Immature natural killer cell (primary cell): Measurements from ENCODE around the gene GPR45. TPM values are rescaled to one million over a fixed set of nuclear protein-coding genes. Genes with fewer than 3 reads are reported as not detected.
"Not testable (repeated sequence)": the region's sequence is repeated elsewhere in the genome, so short reads cannot be mapped to it uniquely, and the experiment has no call there.

ENCODE experiments used
- DNase-seq, 3 donors: peaks; one replicate each; pipeline ENCODE4 v3.0.0; 2022; ENCODE audit warnings: mixed read lengths in 1 of 3
- H3K27ac Mint-ChIP-seq, 6 donors: one replicate each; pipeline ENCODE4 v1.8.0; 2020; ENCODE audit warnings: mixed read lengths in 6 of 6, mild to moderate bottlenecking in 5 of 6, inconsistent platforms in 4 of 6, moderate library complexity in 3 of 6
- H3K27me3 Mint-ChIP-seq, 3 donors: one replicate each; pipeline ENCODE4 v1.8.0; 2020 to 2021; ENCODE audit warnings: low read depth in 3 of 3, mild to moderate bottlenecking in 3 of 3, mixed read lengths in 3 of 3, moderate library complexity in 3 of 3, inconsistent platforms in 1 of 3
- H3K36me3 Mint-ChIP-seq, 3 donors: one replicate each; pipeline ENCODE4 v1.8.0; 2020; ENCODE audit warnings: mixed read lengths in 3 of 3, inconsistent platforms in 2 of 3, mild to moderate bottlenecking in 2 of 3
- H3K4me1 Mint-ChIP-seq, 2 donors: one replicate each; pipeline ENCODE4 v1.8.0; 2020; ENCODE audit warnings: inconsistent platforms in 2 of 2, mild to moderate bottlenecking in 2 of 2, mixed read lengths in 2 of 2, moderate library complexity in 1 of 2
- H3K4me3 Mint-ChIP-seq, 5 donors: one replicate each; pipeline ENCODE4 v1.8.0; 2020; ENCODE audit warnings: mild to moderate bottlenecking in 5 of 5, mixed read lengths in 5 of 5, inconsistent platforms in 3 of 5, moderate library complexity in 3 of 5
- H3K9me3 Mint-ChIP-seq, 6 donors: one replicate each; pipeline ENCODE4 v1.8.0; 2020; ENCODE audit warnings: mild to moderate bottlenecking in 6 of 6, mixed read lengths in 6 of 6, inconsistent platforms in 4 of 6, moderate library complexity in 3 of 6
- polyA plus RNA-seq, 3 donors: library from polyadenylated mRNA; unstranded; fragments of 300-500 nt; fragmentation: Illumina TruSeq; gene quantifications; one replicate each; pipeline ENCODE4 v1.2.3, GENCODE V29; 2021

GPR45 gene
- polyA plus RNA-seq, 3 donors from 2014 or later: not detected

DNA sequence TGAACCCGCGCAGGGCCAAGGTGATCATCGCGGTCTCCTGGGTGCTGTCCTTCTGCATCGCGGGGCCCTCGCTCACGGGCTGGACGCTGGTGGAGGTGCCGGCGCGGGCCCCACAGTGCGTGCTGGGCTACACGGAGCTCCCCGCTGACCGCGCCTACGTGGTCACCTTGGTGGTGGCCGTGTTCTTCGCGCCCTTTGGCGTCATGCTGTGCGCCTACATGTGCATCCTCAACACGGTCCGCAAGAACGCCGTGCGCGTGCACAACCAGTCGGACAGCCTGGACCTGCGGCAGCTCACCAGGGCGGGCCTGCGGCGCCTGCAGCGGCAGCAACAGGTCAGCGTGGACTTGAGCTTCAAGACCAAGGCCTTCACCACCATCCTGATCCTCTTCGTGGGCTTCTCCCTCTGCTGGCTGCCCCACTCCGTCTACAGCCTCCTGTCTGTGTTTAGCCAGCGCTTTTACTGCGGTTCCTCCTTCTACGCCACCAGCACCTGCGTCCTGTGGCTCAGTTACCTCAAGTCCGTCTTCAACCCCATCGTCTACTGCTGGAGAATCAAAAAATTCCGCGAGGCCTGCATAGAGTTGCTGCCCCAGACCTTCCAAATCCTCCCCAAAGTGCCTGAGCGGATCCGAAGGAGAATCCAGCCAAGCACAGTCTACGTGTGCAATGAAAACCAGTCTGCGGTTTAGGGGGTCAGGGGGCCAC, 897 bp downstream of the GPR45 start:
- H3K4me3 Mint-ChIP-seq: no peak overlapping the region
- H3K27ac Mint-ChIP-seq: no peak overlapping the region
- no peaks in the 10 kb centered on the region for H3K9me3 Mint-ChIP-seq
- no peaks in the 10 kb centered on the region for H3K27me3 Mint-ChIP-seq
- DNase-seq: no peak
- H3K4me1 Mint-ChIP-seq: no peaks in the 10 kb centered on the region
- H3K36me3 Mint-ChIP-seq: no peaks in the 10 kb centered on the region

DNA sequence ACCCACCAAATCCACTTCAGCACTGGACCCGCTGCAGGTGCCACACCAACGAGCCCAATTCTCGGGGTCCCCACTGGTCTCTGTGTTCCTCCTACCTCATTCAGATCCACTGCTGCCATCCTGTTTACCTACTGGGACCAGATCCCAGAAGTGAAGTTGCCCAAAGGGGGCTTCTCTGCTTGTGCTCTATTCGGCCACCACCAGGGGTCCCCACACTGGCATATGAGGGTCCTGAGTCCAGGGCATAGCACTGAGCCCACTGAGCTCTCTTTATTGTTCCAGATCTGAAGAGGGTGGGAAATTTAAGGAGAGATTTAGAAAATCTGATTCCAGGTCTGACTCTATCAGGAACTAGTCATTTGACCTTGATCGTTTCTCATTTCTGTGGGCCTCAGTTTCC, 2.4 kb downstream of the GPR45 start:
- Mint-ChIP-seq H3K27ac (no peak overlapping the region), H3K27me3 (no peaks in the 10 kb centered on the region), H3K4me3 (no peak overlapping the region), H3K4me1 (no peaks in the 10 kb centered on the region), H3K9me3 (no peaks in the 10 kb centered on the region), H3K36me3 (no peaks in the 10 kb centered on the region)
- no peak for DNase-seq

DNA sequence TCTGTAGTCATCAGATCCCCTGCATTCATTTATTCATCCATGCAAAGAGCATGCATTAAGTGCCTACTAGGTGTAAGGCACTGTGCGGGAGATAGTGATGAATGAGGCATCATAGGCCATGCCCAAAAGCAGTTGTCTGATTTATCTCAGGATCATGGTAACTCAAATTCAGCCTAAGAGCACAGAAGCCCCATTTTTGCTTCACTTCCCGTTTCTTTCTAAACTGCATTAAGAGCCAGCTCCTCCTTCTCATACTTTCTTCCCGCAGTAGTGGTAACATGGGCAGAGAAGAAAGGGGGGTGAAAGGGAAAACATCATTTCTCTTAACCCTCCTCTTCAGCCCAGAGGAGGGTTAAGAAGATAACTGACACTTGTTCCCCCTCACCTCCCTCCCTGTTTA, 2.9 kb downstream of the GPR45 start:
- no peaks in the 10 kb centered on the region for H3K9me3 Mint-ChIP-seq

DNA sequence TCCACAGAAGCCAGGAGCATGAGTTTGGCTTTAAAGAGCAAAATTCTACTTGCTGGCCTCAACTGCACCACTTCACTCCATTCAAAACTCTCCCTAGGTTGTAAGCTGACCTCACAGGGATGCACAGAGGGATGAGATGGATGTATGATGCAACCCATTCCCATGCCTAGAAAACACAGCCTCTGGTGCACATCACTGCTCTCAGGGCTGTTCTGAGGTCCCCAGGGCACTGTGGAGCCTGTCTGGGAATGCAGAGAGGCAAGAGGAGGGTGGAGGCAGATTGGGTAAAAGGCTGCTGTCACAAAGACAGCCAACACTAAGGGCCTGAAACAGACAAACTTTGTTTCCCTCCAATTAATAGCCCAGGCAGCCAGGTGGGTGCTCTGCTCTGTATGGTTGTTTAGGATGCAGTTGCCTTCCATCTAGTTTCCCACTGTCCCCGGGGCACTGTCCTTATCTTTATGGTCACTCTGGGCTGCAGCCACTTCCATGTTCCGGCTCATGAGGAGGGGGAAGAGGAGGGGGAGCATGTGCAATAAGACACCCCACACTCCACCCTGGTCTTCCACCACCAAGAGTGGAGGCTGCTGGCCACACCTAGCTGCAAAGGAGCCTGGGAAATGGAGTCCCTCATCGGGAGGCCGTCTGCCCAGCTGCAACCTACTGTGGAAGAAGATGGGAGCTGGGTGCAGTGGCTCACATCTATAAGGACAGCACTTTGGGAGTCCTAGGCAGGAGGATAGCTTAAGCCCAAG, 7.0 kb downstream of the GPR45 start:
- DNase-seq: no peak
- Mint-ChIP-seq H3K36me3 (no peaks in the 10 kb centered on the region), H3K9me3 (no peaks in the 10 kb centered on the region), H3K27ac (no peak overlapping the region), H3K4me3 (no peak overlapping the region), H3K4me1 (no peaks in the 10 kb centered on the region), H3K27me3 (no peaks in the 10 kb centered on the region)

More for the DNA sequence above, 2.9 kb downstream of the GPR45 start:
- Mint-ChIP-seq H3K36me3 (no peaks in the 10 kb centered on the region), H3K27ac (peak overlapping the region in 1 of 6 donors; percentile 7), H3K4me3 (no peak overlapping the region), H3K4me1 (no peaks in the 10 kb centered on the region), H3K27me3 (no peaks in the 10 kb centered on the region)
- DNase-seq: no peak

DNA sequence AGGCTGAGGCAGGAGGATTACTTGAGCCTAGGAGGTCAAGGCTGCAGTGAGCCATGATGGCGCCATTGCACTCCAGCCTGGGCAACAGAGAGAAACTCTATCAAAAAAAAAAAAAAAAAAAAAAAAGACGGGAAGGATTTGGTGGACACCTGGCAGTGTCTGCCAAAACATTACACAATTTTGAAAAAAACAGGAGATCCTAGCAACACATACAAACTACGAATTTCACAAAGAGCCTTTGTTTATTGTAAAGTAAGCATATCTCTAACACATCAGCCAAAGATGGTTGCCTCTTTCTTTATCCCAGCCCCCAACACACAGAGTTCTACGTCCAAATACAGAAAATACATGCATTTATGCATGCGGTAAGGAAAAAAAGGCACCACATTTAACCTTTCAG, 7.6 kb downstream of the GPR45 start:
- Mint-ChIP-seq H3K27me3 (no peaks in the 10 kb centered on the region), H3K4me1 (no peaks in the 10 kb centered on the region), H3K9me3 (no peaks in the 10 kb centered on the region), H3K36me3 (no peaks in the 10 kb centered on the region), H3K27ac (no peak overlapping the region), H3K4me3 (no peak overlapping the region)
- DNase-seq: no peak

DNA sequence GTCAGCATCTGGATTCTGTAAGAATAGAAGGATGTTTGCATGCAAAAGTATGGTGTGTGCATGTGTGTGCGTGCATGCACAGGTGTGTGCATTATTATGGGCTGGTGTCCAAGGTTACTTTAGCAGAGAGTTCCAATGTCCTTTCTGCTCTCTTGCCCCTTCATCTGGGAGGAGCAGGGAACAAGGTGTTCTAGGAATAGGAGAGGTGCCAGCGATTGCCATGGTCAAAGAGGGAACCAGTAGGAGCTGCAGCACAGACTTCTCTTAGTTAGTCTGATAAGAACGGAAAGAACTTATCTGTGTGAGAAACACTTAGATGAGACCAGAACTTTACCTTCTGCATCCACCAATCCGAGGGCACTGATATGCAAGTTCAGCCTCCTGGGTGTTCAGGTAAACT, 8.3 kb downstream of the GPR45 start:
- H3K27ac Mint-ChIP-seq: no peak overlapping the region
- no peak overlapping the region for H3K4me3 Mint-ChIP-seq
- no peaks in the 10 kb centered on the region for H3K9me3 Mint-ChIP-seq
- no peaks in the 10 kb centered on the region for H3K27me3 Mint-ChIP-seq
- no peak for DNase-seq
- H3K36me3 Mint-ChIP-seq: no peaks in the 10 kb centered on the region
- no peaks in the 10 kb centered on the region for H3K4me1 Mint-ChIP-seq

DNA sequence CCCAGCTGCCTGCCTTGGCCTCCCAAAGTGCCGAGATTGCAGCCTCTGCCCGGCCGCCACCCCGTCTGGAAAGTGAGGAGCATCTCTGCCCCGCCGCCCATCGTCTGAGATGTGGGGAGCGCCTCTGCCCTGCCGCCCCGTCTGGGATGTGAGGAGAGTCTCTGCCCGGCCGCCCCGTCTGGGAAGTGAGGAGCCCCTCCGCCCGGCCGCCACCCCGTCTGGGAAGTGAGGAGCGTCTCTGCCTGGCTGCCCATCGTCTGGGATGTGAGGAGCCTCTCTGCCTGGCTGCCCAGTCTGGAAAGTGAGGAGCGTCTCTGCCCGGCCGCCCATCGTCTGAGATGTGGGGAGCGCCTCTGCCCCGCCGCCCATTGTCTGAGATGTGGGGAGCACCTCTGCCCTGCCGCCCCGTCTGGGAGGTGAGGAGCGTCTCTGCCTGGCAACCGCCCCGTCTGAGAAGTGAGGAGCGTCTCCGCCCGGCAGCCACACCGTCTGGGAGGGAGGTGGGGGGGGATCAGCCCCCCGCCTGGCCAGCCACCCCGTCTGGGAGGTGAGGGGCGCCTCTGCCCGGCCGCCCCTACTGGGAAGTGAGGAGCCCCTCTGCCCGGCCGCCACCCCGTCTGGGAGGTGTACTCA, 9.6 kb downstream of the GPR45 start:
- H3K9me3 Mint-ChIP-seq, H3K27me3 Mint-ChIP-seq, H3K4me3 Mint-ChIP-seq, H3K36me3 Mint-ChIP-seq, H3K4me1 Mint-ChIP-seq, H3K27ac Mint-ChIP-seq, DNase-seq: not testable (repeated sequence)

DNA sequence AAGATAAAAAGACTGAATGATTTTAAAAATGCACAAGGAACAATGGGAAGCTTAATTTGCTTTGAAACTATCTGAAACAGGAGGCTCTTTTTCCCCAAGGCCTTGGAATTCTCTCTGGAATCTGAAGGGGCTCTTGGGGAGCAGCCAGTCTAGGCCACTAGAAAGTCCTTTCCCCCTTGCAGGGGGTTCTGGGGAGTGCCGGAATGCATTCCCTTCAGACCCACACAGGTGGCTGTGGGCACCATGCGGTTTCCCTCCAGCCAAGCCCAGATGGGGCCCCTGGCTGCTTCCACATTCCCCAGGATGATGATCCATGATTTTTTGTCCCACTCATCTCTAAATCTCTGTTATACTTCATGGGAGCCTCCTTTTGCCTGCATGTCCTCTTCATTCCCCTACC, 10.7 kb downstream of the GPR45 start:
- H3K4me3 Mint-ChIP-seq: no peak overlapping the region
- peaks cover 0 to 2% (median 0%) of the 10 kb centered on the region in 3 donors for H3K27me3 Mint-ChIP-seq
- DNase-seq: no peak
- no peaks in the 10 kb centered on the region for H3K4me1 Mint-ChIP-seq
- H3K36me3 Mint-ChIP-seq: peaks cover 0 to 4% (median 0%) of the 10 kb centered on the region in 3 donors
- no peaks in the 10 kb centered on the region for H3K9me3 Mint-ChIP-seq
- no peak overlapping the region for H3K27ac Mint-ChIP-seq

DNA sequence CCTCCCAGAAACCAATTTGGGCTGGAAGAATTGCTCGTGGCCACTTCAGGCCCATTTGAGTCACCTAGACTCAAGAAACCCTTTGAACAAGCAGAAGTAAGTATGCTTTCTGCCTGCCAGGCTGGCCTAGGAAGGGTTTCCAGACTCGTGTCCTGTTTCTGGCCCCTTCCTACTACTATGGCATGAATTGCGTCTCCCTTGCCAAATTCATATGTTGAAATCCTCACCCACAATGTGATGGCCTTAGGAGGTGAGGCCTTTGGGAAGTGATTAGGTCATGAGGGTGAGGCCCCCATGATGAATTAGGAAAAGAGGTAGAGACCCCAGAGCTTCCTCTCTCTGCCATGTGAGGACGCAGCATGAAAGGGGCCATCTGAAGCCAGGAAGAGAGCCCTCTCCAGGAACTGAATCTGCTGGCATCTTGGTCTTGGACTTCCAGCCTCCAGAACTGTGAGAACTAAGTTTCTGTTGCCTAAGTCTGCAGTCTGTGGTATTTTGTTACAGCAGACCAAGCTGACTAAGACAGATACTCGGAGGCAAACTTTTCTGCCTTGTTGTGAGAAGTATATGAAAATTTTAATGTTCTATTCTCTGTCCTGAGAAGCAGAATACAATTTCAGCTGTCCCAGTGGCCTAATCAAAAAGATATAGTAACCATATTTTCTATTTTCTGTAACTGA, 13.1 kb downstream of the GPR45 start:
- peaks cover 0 to 4% (median 0%) of the 10 kb centered on the region in 3 donors for H3K36me3 Mint-ChIP-seq
- H3K4me1 Mint-ChIP-seq: no peaks in the 10 kb centered on the region
- H3K4me3 Mint-ChIP-seq: no peak overlapping the region
- H3K27me3 Mint-ChIP-seq: peaks cover 0 to 3% (median 2%) of the 10 kb centered on the region in 3 donors
- H3K27ac Mint-ChIP-seq: no peak overlapping the region
- no peak for DNase-seq
- no peaks in the 10 kb centered on the region for H3K9me3 Mint-ChIP-seq

DNA sequence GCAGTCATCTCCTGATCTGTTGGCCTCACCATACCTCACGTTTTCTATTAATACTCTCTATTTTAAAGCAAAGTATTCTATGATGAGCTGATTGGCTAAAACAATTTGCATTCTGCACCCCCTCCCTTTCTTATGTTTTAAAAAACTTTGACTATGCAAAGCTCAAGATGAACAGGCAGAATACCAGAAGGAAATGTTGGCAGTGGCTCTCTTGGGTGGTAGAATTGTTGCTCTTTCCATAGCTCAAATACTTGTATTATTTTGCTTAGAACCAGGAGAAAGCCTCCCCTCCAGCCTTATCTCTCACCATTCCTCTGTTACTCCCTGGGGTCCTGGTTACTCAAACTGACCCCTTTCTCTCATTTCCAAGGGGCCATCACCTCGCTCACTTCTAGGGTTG, 14.4 kb downstream of the GPR45 start:
- Mint-ChIP-seq H3K4me3 (no peak overlapping the region), H3K27ac (no peak overlapping the region), H3K4me1 (no peaks in the 10 kb centered on the region), H3K36me3 (peaks cover 0 to 6% (median 0%) of the 10 kb centered on the region in 3 donors), H3K27me3 (peaks cover 0 to 3% (median 2%) of the 10 kb centered on the region in 3 donors), H3K9me3 (no peaks in the 10 kb centered on the region)
- no peak for DNase-seq

DNA sequence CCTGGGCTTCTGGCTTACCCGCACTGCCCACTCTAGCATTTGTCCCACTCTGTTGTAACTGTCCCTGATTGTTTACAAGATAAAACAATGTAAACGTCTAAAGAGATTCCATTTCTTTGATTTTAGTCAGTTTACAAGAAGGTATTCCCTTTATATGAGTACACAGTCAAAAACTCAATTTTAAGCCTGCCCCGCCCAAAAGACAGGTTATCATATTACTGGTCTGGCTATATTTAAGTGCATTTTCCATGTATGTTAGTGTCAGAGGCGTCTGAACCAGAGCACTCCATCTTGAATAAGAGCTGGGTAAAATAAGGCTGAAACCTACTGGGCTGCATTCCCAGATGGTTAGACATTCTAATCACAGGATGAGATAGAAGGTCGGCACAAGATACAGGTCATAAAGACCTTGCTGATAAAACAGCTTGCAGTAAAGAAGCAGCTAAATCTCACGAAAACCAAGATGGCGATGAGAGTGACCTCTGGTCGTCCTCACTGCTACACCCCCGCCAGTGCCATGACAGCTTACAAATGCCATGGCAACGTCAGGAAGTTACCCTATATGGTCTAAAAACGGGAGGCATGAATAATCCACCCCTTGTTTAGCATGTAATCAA, 15.0 kb downstream of the GPR45 start:
- Mint-ChIP-seq H3K27ac (no peak overlapping the region), H3K27me3 (peaks cover 0 to 4% (median 3%) of the 10 kb centered on the region in 3 donors), H3K9me3 (no peaks in the 10 kb centered on the region), H3K4me3 (no peak overlapping the region), H3K4me1 (no peaks in the 10 kb centered on the region), H3K36me3 (peaks cover 0 to 9% (median 0%) of the 10 kb centered on the region in 3 donors)
- DNase-seq: no peak

DNA sequence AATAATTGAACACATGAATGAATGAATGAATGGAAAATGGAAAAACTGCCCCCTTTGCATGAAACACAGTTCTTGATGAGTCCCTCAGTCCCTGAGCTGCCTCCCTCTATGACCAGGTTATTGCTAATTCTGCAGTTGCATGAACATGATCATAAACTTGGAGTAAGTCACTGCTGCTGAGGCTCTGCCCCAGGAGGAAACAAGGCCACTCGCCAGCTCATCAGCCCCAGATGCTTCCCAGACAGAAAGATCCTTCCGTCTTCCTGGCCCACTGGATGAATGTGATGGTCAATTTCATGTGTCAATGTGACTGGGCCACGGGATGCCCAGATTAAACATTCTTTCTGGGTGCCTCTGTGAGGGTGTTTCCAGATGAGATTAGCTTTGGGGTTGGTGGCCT, 16.4 kb downstream of the GPR45 start:
- peaks cover 0 to 4% (median 3%) of the 10 kb centered on the region in 3 donors for H3K27me3 Mint-ChIP-seq
- no peaks in the 10 kb centered on the region for H3K4me1 Mint-ChIP-seq
- H3K27ac Mint-ChIP-seq: no peak overlapping the region
- no peak overlapping the region for H3K4me3 Mint-ChIP-seq
- peaks cover 0 to 9% (median 5%) of the 10 kb centered on the region in 3 donors for H3K36me3 Mint-ChIP-seq
- no peaks in the 10 kb centered on the region for H3K9me3 Mint-ChIP-seq
- no peak for DNase-seq

DNA sequence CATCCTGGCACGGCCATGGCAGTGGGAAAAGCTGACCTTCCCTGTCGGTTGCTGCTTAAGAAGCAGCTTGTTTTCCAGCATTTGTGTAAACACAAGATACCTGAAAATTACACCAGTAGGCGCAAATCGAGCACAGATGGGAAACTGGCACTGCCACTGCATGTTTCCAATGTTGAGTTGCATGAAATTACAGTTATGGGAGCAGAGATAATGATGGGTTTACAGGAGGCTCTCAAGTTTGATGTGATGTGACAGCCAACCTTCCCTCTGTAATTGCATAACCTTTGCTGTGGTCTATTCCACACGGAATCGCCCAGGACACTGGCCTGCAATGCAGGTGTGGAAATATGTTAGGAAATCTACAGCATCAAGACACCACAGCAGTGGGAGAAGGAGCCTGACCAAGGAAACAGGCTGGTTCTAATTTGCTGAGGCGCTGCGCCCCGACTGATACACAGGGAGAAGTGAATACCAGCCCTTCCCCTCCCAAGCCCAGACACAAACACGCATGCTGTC, 17.4 kb downstream of the GPR45 start:
- no peaks in the 10 kb centered on the region for H3K9me3 Mint-ChIP-seq
- peaks cover 0 to 4% (median 3%) of the 10 kb centered on the region in 3 donors for H3K27me3 Mint-ChIP-seq

More for the DNA sequence above, 17.4 kb downstream of the GPR45 start:
- DNase-seq: no peak
- H3K27ac Mint-ChIP-seq: no peak overlapping the region
- H3K36me3 Mint-ChIP-seq: peaks cover 0 to 11% (median 5%) of the 10 kb centered on the region in 3 donors
- no peak overlapping the region for H3K4me3 Mint-ChIP-seq
- no peaks in the 10 kb centered on the region for H3K4me1 Mint-ChIP-seq
